H1 (cell line): ENCODE results near the gene DGUOK. TPM values are rescaled to one million over a fixed set of nuclear protein-coding genes. Genes with fewer than 3 reads are reported as not detected.
A peak's percentile ranks its signal among the peaks of the same experiment; 100 is the strongest.

ENCODE experiments used
- CTCF ChIA-PET: fragments of 300-600 bp; sonication (Branson Sonifier 250); formaldehyde crosslinking; loops from one replicate; lab custom pipeline; 2021; ENCODE audit not compliant: partially characterized antibody; lab: Charles Lee
- POLR2A ChIA-PET: fragments of 300-600 bp; sonication (Branson Sonifier 250); formaldehyde crosslinking; loops from one replicate; lab custom pipeline; 2021; ENCODE audit warnings: inconsistent platforms; ENCODE audit not compliant: partially characterized antibody; lab: Charles Lee
- DNase-seq, 2 experiments: peaks; one replicate each; pipeline versions ENCODE4 v3.0.0 to v3.0.0-alpha.2; 2010 to 2022; ENCODE audit warnings: low spot score in 2 of 2, low read depth in 1 of 2, mixed read lengths in 1 of 2
- FAIRE-seq: peaks from 2 replicates; lab custom pipeline; 2011; peaks lifted over from hg19 to GRCh38; lab: Jason Lieb, UNC
- H2AFZ ChIP-seq: 2 replicates; pipeline ENCODE4 v1.8.1; 2012; ENCODE audit warnings: low read length, inconsistent platforms
- H2AK5ac ChIP-seq: 2 replicates; pipeline ENCODE4 v1.6.1; 2013; ENCODE audit warnings: low read depth, low read length
- H2BK120ac ChIP-seq: replicated peaks from 2 replicates; pipeline ENCODE3; 2013; ENCODE audit warnings: low read depth, low read length, inconsistent platforms
- H2BK12ac ChIP-seq: 2 replicates; pipeline ENCODE4 v1.6.1; 2013; ENCODE audit warnings: low read depth, low read length
- H2BK15ac ChIP-seq: 2 replicates; pipeline ENCODE4 v1.6.1; 2013; ENCODE audit warnings: low read length
- H2BK20ac ChIP-seq: 2 replicates; pipeline ENCODE4 v1.6.1; 2013; ENCODE audit warnings: low read length
- H2BK5ac ChIP-seq: 2 replicates; pipeline ENCODE4 v1.6.1; 2013; ENCODE audit warnings: low read depth, low read length
- H3K14ac ChIP-seq: 2 replicates; pipeline ENCODE4 v1.6.1; 2013; ENCODE audit warnings: inconsistent platforms; ENCODE audit not compliant: insufficient read length
- H3K18ac ChIP-seq: 2 replicates; pipeline ENCODE4 v1.6.1; 2013; ENCODE audit warnings: low read length; ENCODE audit errors: extremely low read depth
- H3K23ac ChIP-seq: 2 replicates; pipeline ENCODE4 v1.6.1; 2013; ENCODE audit warnings: inconsistent platforms; ENCODE audit not compliant: insufficient read length
- H3K23me2 ChIP-seq: 2 replicates; pipeline ENCODE4 v1.6.1; 2013; ENCODE audit warnings: low read depth, low read length
- H3K27ac ChIP-seq: 2 replicates; pipeline ENCODE4 v1.6.1; 2011; ENCODE audit warnings: low read depth, low read length, inconsistent platforms
- H3K27me3 ChIP-seq, 4 experiments: replicated peaks in 1 of 4; 1 replicate in 1 of 4; 2 replicates in 3 of 4; pipeline versions ENCODE4 v1.6.1 to v1.8.1; 2011 to 2013; ENCODE audit warnings: low read length in 3 of 4, mild to moderate bottlenecking in 3 of 4, inconsistent platforms in 2 of 4, mixed read lengths in 2 of 4, moderate library complexity in 1 of 4; ENCODE audit not compliant: control insufficient read depth in 3 of 4, insufficient read depth in 3 of 4; ENCODE audit errors: extremely low read depth in 1 of 4
- H3K36me3 ChIP-seq, 4 experiments: 2 replicates each; pipeline versions ENCODE4 v1.6.1 to v1.8.1; 2011 to 2013; ENCODE audit warnings: mild to moderate bottlenecking in 4 of 4, low read length in 3 of 4, moderate library complexity in 2 of 4, control low read depth in 1 of 4, inconsistent platforms in 1 of 4; ENCODE audit not compliant: insufficient read depth in 4 of 4, control insufficient read depth in 2 of 4
- H3K4ac ChIP-seq: replicated peaks from 2 replicates; pipeline ENCODE3; 2013; ENCODE audit warnings: low read length, low read depth, mixed read lengths, inconsistent platforms; ENCODE audit not compliant: insufficient read length
- H3K4me1 ChIP-seq, 4 experiments: replicated peaks in 1 of 4; 1 replicate in 1 of 4; 2 replicates in 3 of 4; pipeline versions ENCODE4 v1.6.1 to v1.8.1; 2011 to 2013; ENCODE audit warnings: low read length in 3 of 4, inconsistent platforms in 2 of 4, mixed read lengths in 1 of 4; ENCODE audit not compliant: insufficient read depth in 4 of 4, control insufficient read depth in 3 of 4
- H3K4me2 ChIP-seq, 2 experiments: 2 replicates each; pipeline versions ENCODE4 v1.6.1 to v1.8.1; 2011 to 2013; ENCODE audit warnings: low read depth in 2 of 2, low read length in 2 of 2, control low read depth in 1 of 2, inconsistent platforms in 1 of 2, mild to moderate bottlenecking in 1 of 2; ENCODE audit not compliant: insufficient read depth in 1 of 2
- H3K4me3 ChIP-seq, 4 experiments: fragments of 200-600, 300-600 bp in 1 of 4; sonication (generic), shearing (Covaris generic), sonication (Bioruptor Twin) in 1 of 4; 2 replicates each; pipeline versions ENCODE4 v1.5.1 to v1.8.1; 2011 to 2016; ENCODE audit warnings: low read length in 4 of 4, low read depth in 3 of 4, control low read depth in 2 of 4, inconsistent platforms in 2 of 4, mild to moderate bottlenecking in 2 of 4, mixed read lengths in 1 of 4, moderate library complexity in 1 of 4; ENCODE audit not compliant: insufficient read depth in 2 of 4; ENCODE audit errors: extremely low read depth in 1 of 4
- H3K56ac ChIP-seq: replicated peaks from 2 replicates; pipeline ENCODE3; 2013; ENCODE audit warnings: low read depth, mild to moderate bottlenecking, mixed read lengths, low read length, inconsistent platforms; ENCODE audit not compliant: insufficient read length
- H3K79me1 ChIP-seq: 2 replicates; pipeline ENCODE4 v1.6.1; 2013; ENCODE audit warnings: low read depth, low read length, control low read depth
- H3K79me2 ChIP-seq, 2 experiments: 2 replicates each; pipeline versions ENCODE4 v1.6.1 to v1.8.1; 2012 to 2013; ENCODE audit warnings: low read length in 2 of 2, mild to moderate bottlenecking in 2 of 2, inconsistent platforms in 1 of 2; ENCODE audit not compliant: insufficient read depth in 2 of 2, control insufficient read depth in 1 of 2
- H3K9ac ChIP-seq, 4 experiments: replicated peaks in 1 of 4; 1 replicate in 1 of 4; 2 replicates in 3 of 4; pipeline versions ENCODE4 v1.6.1 to v1.8.1; 2011 to 2013; ENCODE audit warnings: low read depth in 3 of 4, low read length in 3 of 4, control low read depth in 2 of 4, mild to moderate bottlenecking in 2 of 4, moderate library complexity in 2 of 4, inconsistent platforms in 1 of 4; ENCODE audit errors: extremely low read depth in 1 of 4
- H3K9me3 ChIP-seq, 2 experiments: 2 replicates each; pipeline versions ENCODE4 v1.6.1 to v1.8.1; 2012 to 2013; ENCODE audit warnings: mild to moderate bottlenecking in 2 of 2, moderate library complexity in 2 of 2, control low read depth in 1 of 2, inconsistent platforms in 1 of 2, low read depth in 1 of 2, low read length in 1 of 2, mixed read lengths in 1 of 2; ENCODE audit not compliant: insufficient read depth in 2 of 2
- H4K20me1 ChIP-seq, 2 experiments: replicated peaks in 1 of 2; 2 replicates each; pipeline versions ENCODE3 to v1.8.1; 2011 to 2013; ENCODE audit warnings: inconsistent platforms in 2 of 2, low read length in 2 of 2, mild to moderate bottlenecking in 1 of 2; ENCODE audit not compliant: insufficient read depth in 2 of 2, control insufficient read depth in 1 of 2
- H4K5ac ChIP-seq: 2 replicates; pipeline ENCODE4 v1.6.1; 2013; ENCODE audit warnings: low read length, low read depth, mixed read lengths, inconsistent platforms; ENCODE audit not compliant: insufficient read length
- H4K8ac ChIP-seq: 2 replicates; pipeline ENCODE4 v1.8.0; 2013; ENCODE audit warnings: mild to moderate bottlenecking, moderate library complexity, low read length, inconsistent platforms; ENCODE audit not compliant: insufficient read depth; ENCODE audit errors: extremely low read depth
- H4K91ac ChIP-seq: replicated peaks from 2 replicates; pipeline ENCODE3; 2013; ENCODE audit warnings: low read length, mixed read lengths, inconsistent platforms; ENCODE audit not compliant: insufficient read length
- BCL11A ChIP-seq, 2 experiments: IDR thresholded peaks; one replicate each; pipeline ENCODE4 v1.6.1; 2011; ENCODE audit warnings: low read depth in 2 of 2, low read length in 2 of 2, mild to moderate bottlenecking in 2 of 2
- CEBPB ChIP-seq: IDR thresholded peaks from 2 replicates; pipeline ENCODE4 v1.6.1; 2012; ENCODE audit warnings: low read depth, low read length
- CHD2 ChIP-seq: IDR thresholded peaks from 2 replicates; pipeline ENCODE4 v1.6.1; 2012; ENCODE audit warnings: low read length, improper control_type of control experiment
- CREB1 ChIP-seq: IDR thresholded peaks from 2 replicates; pipeline ENCODE4 v1.6.1; 2012; ENCODE audit warnings: inconsistent platforms
- EP300 ChIP-seq, 2 experiments: IDR thresholded peaks; 1 replicate in 1 of 2; 2 replicates in 1 of 2; pipeline ENCODE4 v1.6.1; 2011 to 2012; ENCODE audit warnings: low read depth in 2 of 2, low read length in 2 of 2, mild to moderate bottlenecking in 2 of 2, borderline replicate concordance in 1 of 2, inconsistent platforms in 1 of 2, moderate library complexity in 1 of 2
- GABPA ChIP-seq: IDR thresholded peaks from 2 replicates; pipeline ENCODE4 v1.6.1; 2011; ENCODE audit warnings: mild to moderate bottlenecking, low read length, moderate library complexity, borderline replicate concordance; ENCODE audit not compliant: insufficient read depth
- JUN ChIP-seq: IDR thresholded peaks from 2 replicates; pipeline ENCODE4 v1.6.1; 2011; ENCODE audit warnings: low read depth, mild to moderate bottlenecking, improper control_type of control experiment, low read length
- KDM5A ChIP-seq: fragments of 200-600 bp; IDR thresholded peaks from 2 replicates; pipeline ENCODE4 v1.7.1; 2012; ENCODE audit warnings: mild to moderate bottlenecking, low read length, inconsistent platforms, mixed read lengths
- RFX5 ChIP-seq: IDR thresholded peaks from 2 replicates; pipeline ENCODE4 v1.6.1; 2011; ENCODE audit warnings: low read depth, low read length, improper control_type of control experiment, borderline replicate concordance
- SIN3A ChIP-seq, 2 experiments: IDR thresholded peaks in 1 of 2; conservative IDR thresholded peaks in 1 of 2; 2 replicates each; pipeline ENCODE4 v1.6.1; 2011 to 2012; ENCODE audit warnings: low read length in 2 of 2, improper control_type of control experiment in 1 of 2, low read depth in 1 of 2, mild to moderate bottlenecking in 1 of 2
- WGBS, 2 experiments: shearing (Covaris generic) in 1 of 2; methylation state at CpG; one replicate each; pipeline versions ENCODE4 v1.1.6 to v1.1.7; 2013 to 2015; ENCODE audit warnings: low lambda C conversion rate in 2 of 2, mixed read lengths in 2 of 2, inconsistent platforms in 1 of 2, low coverage in 1 of 2, missing lambda C conversion rate in 1 of 2; ENCODE audit not compliant: insufficient replicate concordance in 2 of 2, insufficient coverage in 1 of 2, insufficient read length in 1 of 2; ENCODE audit errors: extremely low coverage in 1 of 2, missing lambda C conversion rate in 1 of 2; 5-methylcytosine and 5-hydroxymethylcytosine counted together
- polyA plus RNA-seq, 7 experiments: library from polyadenylated mRNA; depleted of rRNA in 3 of 7; stranded (reverse) in 5 of 7; unstranded in 2 of 7; fragments of >200 nt in 5 of 7; fragments of 200-250 nt in 2 of 7; gene quantifications; 1 replicate in 5 of 7; 2 replicates in 1 of 7; 4 replicates in 1 of 7; pipeline versions ENCODE4 v1.2.1 to v1.2.3, GENCODE V29; 2011 to 2013; ENCODE audit warnings: missing spikeins in 2 of 7, mixed read lengths in 2 of 7
- total RNA-seq: library from RNA; stranded (reverse); fragmentation: NEBNext Ultra II Directional; extraction: Animal tissue kit (Norgen Biotek cat#: 25700); gene quantifications from 2 replicates; pipeline ENCODE4 v1.2.1, GENCODE V29; 2021

DGUOK gene
- total and polyA plus RNA-seq, 2 of the 8 experiments (the other 6 are each of a cell fraction or from before 2014, with no cell fraction given) = 110 to 168 TPM

GRCh38 chr2:73925033-73925704 lies 1.5 kb upstream of the DGUOK start:
- CTCF ChIA-PET = interaction anchor here (0.9 to 1.2 kb wide), 4 partner anchors 10 to 126 kb away, joined by 3 read pairs; no protein-coding TSS in a partner anchor
- no peaks in the 10 kb centered on the region; the same call in 1 of the 2 replicates for H3K79me1 ChIP-seq

More at GRCh38 chr2:73925033-73925704, 1.5 kb upstream of the DGUOK start:
- no peak overlapping the region for H3K9ac ChIP-seq
- no peak overlapping the region for H2BK120ac ChIP-seq
- H2AK5ac ChIP-seq = no peak overlapping the region
- H3K4me1 ChIP-seq = peaks cover 4 to 11% (median 6%) of the 10 kb centered on the region in 4 experiments; a peak in 6 of 7 replicates
- no peak overlapping the region for H3K27ac ChIP-seq
- POLR2A ChIA-PET = no interaction called here
- H2BK20ac ChIP-seq = no peak overlapping the region
- no peak overlapping the region for H3K56ac ChIP-seq
- 92% methylated on average over 7 of the region's 7 CpGs; no CpG with 5 or more reads in 1 of the 2 experiments for WGBS, 2 experiments
- peaks cover 6 to 34% of the 10 kb centered on the region in 2 experiments for H3K79me2 ChIP-seq
- H3K36me3 ChIP-seq = no peaks in the 10 kb centered on the region
- H4K8ac ChIP-seq = no peak overlapping the region; the same call in 1 of the 2 replicates
- H3K9me3 ChIP-seq = no peaks in the 10 kb centered on the region
- TF ChIP-seq BCL11A (IDR thresholded peaks at IDR 0.05; ENCODE audit: low read depth in 2 of 2, low read length in 2 of 2) = no peak
- TF ChIP-seq JUN = no peak
- no peak for TF ChIP-seq SIN3A (conservative IDR thresholded peaks at IDR 0.05 in 1 of 2, IDR thresholded peaks at IDR 0.05 in 1 of 2; ENCODE audit: low read depth in 1 of 2, low read length in 2 of 2)
- no peak for TF ChIP-seq RFX5
- no peak for TF ChIP-seq GABPA
- no peak for TF ChIP-seq EP300 (IDR thresholded peaks at IDR 0.05; ENCODE audit: borderline replicate concordance in 1 of 2, low read depth in 2 of 2, low read length in 2 of 2)
- no peak for TF ChIP-seq KDM5A
- TF ChIP-seq CHD2 = no peak
- no peak for TF ChIP-seq CREB1
- no peak for TF ChIP-seq CEBPB
- TF ChIP-seq, all 59 proteins: peak for 0
- H3K18ac ChIP-seq = no peak overlapping the region
- H3K4ac ChIP-seq = no peak overlapping the region
- no peak overlapping the region for H4K91ac ChIP-seq
- H3K23ac ChIP-seq = no peak overlapping the region
- no peak for DNase-seq
- H2BK5ac ChIP-seq = no peak overlapping the region
- peaks cover 0 to 2% of the 10 kb centered on the region in 2 experiments for H4K20me1 ChIP-seq
- H3K27me3 ChIP-seq = no peaks in the 10 kb centered on the region
- no peak overlapping the region for H2BK15ac ChIP-seq
- no peaks in the 10 kb centered on the region for H3K23me2 ChIP-seq
- H2BK12ac ChIP-seq = no peak overlapping the region
- peak overlapping the region; percentile 67; the same call in 1 of the 2 replicates for H2AFZ ChIP-seq
- no peak for FAIRE-seq
- H3K4me3 ChIP-seq = no peak overlapping the region
- H3K4me2 ChIP-seq = no peak overlapping the region
- H4K5ac ChIP-seq = no peak overlapping the region
- no peak overlapping the region for H3K14ac ChIP-seq
